G401.6 (cell line): Measurements from ENCODE around the gene CLTA.

Experiments
- FAIRE-seq: peaks from 2 replicates; lab custom pipeline; 2012; peaks lifted over from hg19 to GRCh38; lab: Jason Lieb, UNC

CLTA gene

GRCh38 chr9:36247356-36247755, 56.6 kb downstream of the CLTA start:
- no peak for FAIRE-seq

- FAIRE-seq, result peak; percentile 60
These were observed 57.3 kb downstream of the CLTA start for GRCh38 chr9:36248061-36248460.

- no peak for FAIRE-seq
These were observed 58.5 kb downstream of the CLTA start for GRCh38 chr9:36249189-36249588.

GRCh38 chr9:36250079-36250478, 59.4 kb downstream of the CLTA start:
- no peak for FAIRE-seq

GRCh38 chr9:36251428-36251827, 60.7 kb downstream of the CLTA start:
- no peak for FAIRE-seq

GRCh38 chr9:36258208-36258995, 67.7 kb downstream of the CLTA start, which contains the start of gene GNE:
TSS of gene GNE (minus strand) at chr9:36258448. CDS start at chr9:36249355, 9,093 bp downstream.
- peak; percentile 60 for FAIRE-seq

GRCh38 chr9:36258996-36259533, 68.3 kb downstream of the CLTA start:
- FAIRE-seq, result no peak
